RWPE1 (cell line): ENCODE results near the gene AXIN2.

Experiments
- CTCF ChIA-PET: fragments of 350-600 bp; sonication (Branson Sonifier 250); formaldehyde crosslinking; extraction: SDS; loops from one replicate; lab custom pipeline; 2021; lab: Yijun Ruan, JAX
- POLR2A ChIA-PET: fragments of 400-600 bp; formaldehyde crosslinking; extraction: SDS; loops from one replicate; lab custom pipeline; 2020; ENCODE audit warnings: antibody characterized with exemption; ENCODE audit not compliant: low non-redundant PET; lab: Yijun Ruan, JAX
- DNase-seq: peaks from one replicate; pipeline ENCODE4 v3.0.0; 2012; ENCODE audit warnings: low spot score
- H3K27ac ChIP-seq: fragments of 450-650 bp; 2 replicates; pipeline ENCODE4 v1.5.1; 2017
- CTCF ChIP-seq: fragments of 450-650 bp; conservative IDR thresholded peaks from 2 replicates; pipeline ENCODE4 v1.5.1; 2017; ENCODE audit warnings: low read depth, mild to moderate bottlenecking

Gene AXIN2

GRCh38 chr17:65539630-65540266 is 21.7 kb downstream of the AXIN2 start:
- no peak for TF ChIP-seq CTCF
- DNase-seq, result no peak
- no peak overlapping the region for H3K27ac ChIP-seq
- POLR2A ChIA-PET, result no interaction called here
- CTCF ChIA-PET, result interaction anchor here (0.5 kb wide), 1 partner anchor 46 kb away, joined by 3 read pairs; no protein-coding TSS in a partner anchor

GRCh38 chr17:65538675-65539529 is 22.5 kb downstream of the AXIN2 start:
- H3K27ac ChIP-seq, result no peak overlapping the region
- no peak for DNase-seq
- CTCF ChIA-PET, result interaction anchor here (0.5 kb wide), 1 partner anchor 45 kb away, joined by 3 read pairs; no protein-coding TSS in a partner anchor
- POLR2A ChIA-PET, result no interaction called here
- TF ChIP-seq CTCF, result no peak

DNA sequence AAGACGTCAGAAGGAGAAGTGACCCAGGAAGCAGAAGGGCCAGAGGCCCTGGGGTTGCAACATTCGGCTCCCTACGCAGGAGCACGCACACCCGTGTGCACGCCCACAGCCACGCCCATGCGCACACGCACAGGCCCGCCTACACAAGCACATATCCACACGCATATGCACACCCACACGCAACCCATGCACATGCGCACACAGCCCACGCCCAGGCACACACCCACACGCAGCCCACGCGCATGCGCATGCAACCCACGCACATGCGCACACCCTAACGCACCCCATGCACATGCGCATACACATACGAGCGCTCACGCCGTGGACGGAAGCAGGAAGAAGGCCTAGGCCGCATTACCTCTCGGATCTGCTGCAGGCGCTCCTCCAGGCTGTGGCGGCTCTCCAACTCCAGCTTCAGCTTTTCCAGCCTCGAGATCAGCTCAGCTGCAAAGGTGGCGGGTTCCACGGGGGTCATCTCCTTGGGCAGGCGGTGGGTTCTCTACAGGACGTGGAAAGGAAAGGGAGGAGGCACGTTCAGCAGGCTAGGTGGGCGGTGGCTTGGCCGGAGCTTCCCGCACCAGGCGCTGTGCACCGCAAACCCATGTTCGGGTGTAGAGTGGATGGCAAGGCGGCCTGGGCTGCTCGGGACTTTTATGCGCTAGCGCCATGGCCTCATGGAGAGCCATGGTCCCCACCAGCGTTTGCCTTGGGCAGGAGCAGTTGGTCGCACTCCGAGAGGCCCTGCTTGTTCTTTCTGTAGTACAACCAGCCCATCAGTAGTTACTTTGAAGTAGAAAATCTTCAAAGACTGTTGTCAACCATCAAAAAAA is 23.4 kb downstream of the AXIN2 start:
- ChIA-PET CTCF (no interaction called here), POLR2A (interaction anchor here (0.6 kb wide), 1 partner anchor 315 kb away, joined by 3 read pairs; no protein-coding TSS in a partner anchor)
- TF ChIP-seq CTCF, result no peak
- no peak overlapping the region for H3K27ac ChIP-seq
- DNase-seq, result no peak

DNA sequence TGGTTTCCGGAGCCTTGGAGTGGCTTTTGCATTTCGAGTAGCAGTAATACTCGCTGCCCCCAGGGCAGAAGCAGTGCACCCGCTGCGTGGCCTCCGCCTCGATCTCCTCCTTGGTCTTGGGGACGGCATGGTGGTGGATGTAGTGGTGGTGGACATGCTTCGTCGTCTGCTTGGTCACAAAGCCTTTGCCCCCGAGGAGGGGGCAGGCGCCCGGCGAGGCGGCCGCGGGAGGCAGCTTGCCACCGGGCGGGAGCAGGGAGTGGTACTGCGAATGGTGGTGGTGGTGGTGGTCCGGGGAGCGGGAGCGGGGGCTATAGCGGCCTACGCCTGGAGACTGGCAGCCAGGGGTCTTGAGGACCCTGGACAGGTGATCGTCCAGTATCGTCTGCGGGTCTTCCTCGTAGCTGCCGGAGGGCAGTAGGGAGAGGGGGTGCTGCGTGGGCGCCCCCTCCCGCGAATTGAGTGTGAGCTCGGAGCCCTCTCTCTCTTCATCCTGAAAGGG is 24.1 kb downstream of the AXIN2 start:
- no peak for TF ChIP-seq CTCF
- H3K27ac ChIP-seq, result no peak overlapping the region
- POLR2A ChIA-PET, result interaction anchor here (0.6 kb wide), 1 partner anchor 314 kb away, joined by 3 read pairs; no protein-coding TSS in a partner anchor
- DNase-seq, result no peak
- CTCF ChIA-PET, result no interaction called here

DNA sequence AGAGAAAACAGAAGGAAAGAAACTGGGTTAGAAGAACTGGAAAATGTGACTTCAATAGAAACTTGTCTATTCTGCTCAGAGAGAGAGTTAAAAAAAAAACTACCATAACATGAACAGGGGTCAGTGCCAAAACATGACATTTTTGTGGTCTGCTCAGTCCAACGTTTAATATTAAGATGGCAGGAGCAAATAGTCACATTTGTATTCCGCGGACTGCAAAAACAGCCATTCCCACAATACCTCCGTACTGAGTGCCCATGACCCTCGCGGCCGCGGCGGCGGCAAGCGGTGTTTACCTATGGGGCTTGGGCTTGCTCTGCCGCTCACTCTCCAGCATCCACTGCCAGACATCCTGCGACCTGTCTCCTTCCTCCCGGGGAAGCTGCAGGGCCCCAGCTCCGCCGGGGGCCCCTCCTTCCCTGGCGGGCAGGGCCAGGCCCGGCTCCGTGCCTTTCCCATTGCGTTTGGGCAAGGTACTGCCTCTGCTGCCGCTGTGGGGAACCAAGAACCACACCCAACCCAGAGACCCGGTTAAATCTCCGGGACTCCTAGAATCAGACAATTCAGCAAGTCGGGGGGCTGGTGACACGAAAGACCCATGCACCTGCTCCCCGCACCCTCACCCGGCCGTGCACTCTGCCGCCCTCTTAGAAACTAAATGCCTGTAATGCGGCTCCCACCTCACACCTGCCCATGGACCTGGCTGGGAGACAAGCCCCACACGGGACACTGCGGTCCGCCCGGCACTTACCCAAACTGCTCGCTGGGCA is 24.7 kb downstream of the AXIN2 start:
- ChIA-PET POLR2A (no interaction called here), CTCF (no interaction called here)
- no peak overlapping the region for H3K27ac ChIP-seq
- TF ChIP-seq CTCF, result no peak
- DNase-seq, result no peak
